Mesenchymal stem cell (in vitro differentiated cells and primary cell): ENCODE measurements around the gene FRY.

Experiments used
- DNase-seq: peaks from one replicate; pipeline ENCODE4 v3.0.0-alpha.2; 2013
- H2AFZ ChIP-seq: one replicate; pipeline ENCODE4 v1.6.1; 2013; ENCODE audit warnings: low read depth, mild to moderate bottlenecking, control low read depth, inconsistent platforms, low read length, moderate library complexity
- H2AK5ac ChIP-seq: 2 replicates; pipeline ENCODE4 v1.6.1; 2013; ENCODE audit warnings: low read length, moderate library complexity, mild to moderate bottlenecking, inconsistent platforms; ENCODE audit not compliant: severe bottlenecking
- H2BK120ac ChIP-seq: one replicate; pipeline ENCODE4 v1.6.1; 2013; ENCODE audit warnings: low read depth, mild to moderate bottlenecking, inconsistent platforms, low read length, moderate library complexity
- H2BK12ac ChIP-seq, 2 experiments: one replicate each; pipeline ENCODE4 v1.6.1; 2013; ENCODE audit warnings: inconsistent platforms in 2 of 2, low read length in 2 of 2, mild to moderate bottlenecking in 2 of 2, moderate library complexity in 2 of 2, control low read depth in 1 of 2
- H2BK15ac ChIP-seq: one replicate; pipeline ENCODE4 v1.6.1; 2013; ENCODE audit warnings: mild to moderate bottlenecking, low read depth, inconsistent platforms; ENCODE audit not compliant: poor library complexity, severe bottlenecking
- H2BK5ac ChIP-seq: 2 replicates; pipeline ENCODE4 v1.6.1; 2013; ENCODE audit warnings: low read depth, mild to moderate bottlenecking, low read length, control low read depth, inconsistent platforms; ENCODE audit not compliant: poor library complexity, severe bottlenecking
- H3K14ac ChIP-seq, 2 experiments: one replicate each; pipeline ENCODE4 v1.6.1; 2013; ENCODE audit warnings: inconsistent platforms in 2 of 2, low read length in 2 of 2, control low read depth in 1 of 2, mild to moderate bottlenecking in 1 of 2, moderate library complexity in 1 of 2
- H3K18ac ChIP-seq, 2 experiments: one replicate each; pipeline ENCODE4 v1.6.1; 2013; ENCODE audit warnings: inconsistent platforms in 2 of 2, low read length in 2 of 2, control low read depth in 1 of 2, low read depth in 1 of 2, mild to moderate bottlenecking in 1 of 2
- H3K23ac ChIP-seq, 2 experiments: one replicate each; pipeline ENCODE4 v1.6.1; 2013; ENCODE audit warnings: inconsistent platforms in 2 of 2, low read length in 2 of 2, mild to moderate bottlenecking in 2 of 2, moderate library complexity in 2 of 2, control low read depth in 1 of 2
- H3K27ac ChIP-seq: 2 replicates; pipeline ENCODE4 v1.5.1; 2013; ENCODE audit warnings: mild to moderate bottlenecking, moderate library complexity, low read length, control low read depth, inconsistent platforms; ENCODE audit not compliant: poor library complexity, severe bottlenecking
- H3K27me3 ChIP-seq, 2 experiments: 2 replicates each; pipeline versions ENCODE4 v1.6.1 to v1.7.0; 2013; ENCODE audit warnings: low read length in 2 of 2, mild to moderate bottlenecking in 2 of 2, moderate library complexity in 2 of 2, control low read depth in 1 of 2, inconsistent platforms in 1 of 2; ENCODE audit not compliant: control insufficient read depth in 1 of 2, insufficient read depth in 1 of 2
- H3K36me3 ChIP-seq, 2 experiments: 2 replicates each; pipeline versions ENCODE4 v1.6.1 to v1.7.0; 2013; ENCODE audit warnings: low read length in 2 of 2, control low read depth in 1 of 2, inconsistent platforms in 1 of 2, low read depth in 1 of 2, mild to moderate bottlenecking in 1 of 2; ENCODE audit not compliant: insufficient read depth in 2 of 2, control insufficient read depth in 1 of 2
- H3K4ac ChIP-seq, 2 experiments: one replicate each; pipeline ENCODE4 v1.6.1; 2013; ENCODE audit warnings: inconsistent platforms in 2 of 2, low read length in 2 of 2, mild to moderate bottlenecking in 2 of 2, moderate library complexity in 2 of 2, control low read depth in 1 of 2, low read depth in 1 of 2
- H3K4me1 ChIP-seq: 2 replicates; pipeline ENCODE4 v1.6.1; 2013; ENCODE audit warnings: low read depth, low read length, control low read depth; ENCODE audit not compliant: control insufficient read depth, insufficient read depth
- H3K4me2 ChIP-seq: 2 replicates; pipeline ENCODE4 v1.6.1; 2013; ENCODE audit warnings: low read length, mild to moderate bottlenecking, inconsistent platforms; ENCODE audit not compliant: poor library complexity, severe bottlenecking
- H3K4me3 ChIP-seq, 2 experiments: 2 replicates each; pipeline versions ENCODE4 v1.5.1 to v1.7.0; 2013; ENCODE audit warnings: low read length in 2 of 2, mild to moderate bottlenecking in 2 of 2, control low read depth in 1 of 2, low read depth in 1 of 2; ENCODE audit not compliant: insufficient read depth in 1 of 2
- H3K79me1 ChIP-seq: replicated peaks from 2 replicates; pipeline ENCODE4 v1.6.1; 2013; ENCODE audit warnings: mild to moderate bottlenecking, control low read depth, low read length, inconsistent platforms; ENCODE audit not compliant: poor library complexity, severe bottlenecking
- H3K9ac ChIP-seq: 2 replicates; pipeline ENCODE4 v1.7.0; 2013; ENCODE audit warnings: mild to moderate bottlenecking, low read length, moderate library complexity
- H3K9me3 ChIP-seq: 2 replicates; pipeline ENCODE4 v1.7.0; 2013; ENCODE audit warnings: mild to moderate bottlenecking, low read length; ENCODE audit not compliant: control insufficient read depth
- H4K8ac ChIP-seq: one replicate; pipeline ENCODE4 v1.6.1; 2013; ENCODE audit warnings: inconsistent platforms, mild to moderate bottlenecking, low read length, moderate library complexity
- H4K91ac ChIP-seq: one replicate; pipeline ENCODE4 v1.6.1; 2013; ENCODE audit warnings: mild to moderate bottlenecking, low read length, inconsistent platforms
- WGBS: methylation state at CpG from one replicate; pipeline ENCODE4 v1.1.7; 2013; ENCODE audit warnings: mixed read lengths; 5-methylcytosine and 5-hydroxymethylcytosine counted together

Gene FRY

GRCh38 chr13:32047793-32048192, 16.2 kb downstream of the FRY start:
- Histone ChIP-seq H3K9me3 (no peaks in the 10 kb centered on the region), H3K79me1 (no peaks in the 10 kb centered on the region), H4K91ac (no peak overlapping the region), H3K18ac (no peak overlapping the region), H3K14ac (no peak overlapping the region), H2BK120ac (no peak overlapping the region), H3K27me3 (no peaks in the 10 kb centered on the region), H3K23ac (no peak overlapping the region), H3K4me3 (no peak overlapping the region), H2BK15ac (no peak overlapping the region), H3K9ac (no peak overlapping the region), H3K4me2 (no peak overlapping the region), H3K27ac (no peak overlapping the region), H2BK5ac (no peak overlapping the region), H4K8ac (no peak overlapping the region), H2AK5ac (no peak overlapping the region), H2BK12ac (peak overlapping the region in 1 of 2 experiments; percentile 64), H3K4me1 (no peaks in the 10 kb centered on the region), H2AFZ (no peak overlapping the region), H3K36me3 (no peaks in the 10 kb centered on the region), H3K4ac (no peak overlapping the region)
- no peak for DNase-seq
- WGBS, result 100% methylated on average over 3 of the region's 5 CpGs

DNA sequence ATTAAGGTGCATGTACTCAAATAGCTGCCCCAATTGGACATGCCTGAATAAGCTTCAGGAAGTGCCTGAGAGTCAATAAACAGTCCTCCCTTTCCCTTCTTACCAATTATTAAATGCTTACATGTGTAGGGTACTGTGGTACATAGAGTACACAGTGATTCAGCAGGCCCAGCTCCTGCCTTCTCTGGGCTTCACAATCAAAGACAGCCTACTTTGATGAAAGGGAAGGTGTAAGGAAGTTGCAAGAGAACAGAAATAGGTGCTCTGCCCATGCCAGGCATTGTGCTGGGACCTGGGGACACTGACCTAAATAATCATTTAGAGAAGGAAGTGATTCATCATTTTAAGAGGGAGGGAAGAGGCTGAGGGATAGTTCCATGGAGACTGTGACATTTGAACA, 17.2 kb downstream of the FRY start:
- Histone ChIP-seq H2AK5ac (no peak overlapping the region), H3K4ac (no peak overlapping the region), H3K4me3 (no peak overlapping the region), H3K23ac (no peak overlapping the region), H2AFZ (no peak overlapping the region), H3K18ac (peak overlapping the region in 1 of 2 experiments; percentile 0), H4K91ac (peak overlapping the region; percentile 40), H3K79me1 (no peaks in the 10 kb centered on the region), H2BK15ac (no peak overlapping the region), H2BK120ac (no peak overlapping the region), H3K27ac (no peak overlapping the region), H2BK12ac (no peak overlapping the region), H3K36me3 (no peaks in the 10 kb centered on the region), H3K27me3 (no peaks in the 10 kb centered on the region), H3K4me2 (no peak overlapping the region), H3K9me3 (no peaks in the 10 kb centered on the region), H3K14ac (no peak overlapping the region), H3K4me1 (no peaks in the 10 kb centered on the region), H4K8ac (peak overlapping the region; percentile 42), H2BK5ac (no peak overlapping the region), H3K9ac (no peak overlapping the region)
- DNase-seq, result peak; percentile 24

GRCh38 chr13:32051156-32051555, 19.6 kb downstream of the FRY start:
- no peak overlapping the region for H3K4me2 ChIP-seq
- H3K27me3 ChIP-seq, result no peaks in the 10 kb centered on the region
- H2BK5ac ChIP-seq, result no peak overlapping the region
- no peak overlapping the region for H3K4me3 ChIP-seq
- H3K9me3 ChIP-seq, result no peaks in the 10 kb centered on the region
- no peaks in the 10 kb centered on the region for H3K4me1 ChIP-seq
- no peak overlapping the region for H2BK12ac ChIP-seq
- H2AFZ ChIP-seq, result no peak overlapping the region
- no peak overlapping the region for H3K18ac ChIP-seq
- no peak overlapping the region for H3K9ac ChIP-seq
- no peak overlapping the region for H2BK15ac ChIP-seq
- H3K79me1 ChIP-seq, result no peaks in the 10 kb centered on the region
- H3K23ac ChIP-seq, result no peak overlapping the region
- no peak overlapping the region for H3K27ac ChIP-seq
- no peak overlapping the region for H3K4ac ChIP-seq
- no peak overlapping the region for H4K91ac ChIP-seq
- H3K14ac ChIP-seq, result no peak overlapping the region
- DNase-seq, result no peak
- H2BK120ac ChIP-seq, result no peak overlapping the region
- no peak overlapping the region for H4K8ac ChIP-seq
- no peak overlapping the region for H2AK5ac ChIP-seq
- WGBS, result 84% methylated on average over 2 of the region's 4 CpGs
- no peaks in the 10 kb centered on the region for H3K36me3 ChIP-seq

GRCh38 chr13:32056316-32056715, 24.7 kb downstream of the FRY start:
- Histone ChIP-seq H3K4me1 (no peaks in the 10 kb centered on the region), H3K9ac (no peak overlapping the region), H3K4me3 (no peak overlapping the region), H3K27ac (no peak overlapping the region), H2AFZ (no peak overlapping the region), H3K27me3 (no peaks in the 10 kb centered on the region), H3K23ac (no peak overlapping the region), H2BK15ac (no peak overlapping the region), H4K8ac (no peak overlapping the region), H2BK12ac (no peak overlapping the region), H3K4ac (no peak overlapping the region), H4K91ac (no peak overlapping the region), H3K9me3 (no peaks in the 10 kb centered on the region), H3K36me3 (no peaks in the 10 kb centered on the region), H3K18ac (no peak overlapping the region), H3K79me1 (no peaks in the 10 kb centered on the region), H3K14ac (no peak overlapping the region), H2BK5ac (no peak overlapping the region), H2BK120ac (no peak overlapping the region), H2AK5ac (no peak overlapping the region), H3K4me2 (no peak overlapping the region)
- no peak for DNase-seq
